ENCODE measurements around the gene ST6GALNAC4.
"Not testable (repeated sequence)": the region's sequence is repeated elsewhere in the genome, so short reads cannot be mapped to it uniquely, and the experiment has no call there.

The ST6GALNAC4 gene

DNA sequence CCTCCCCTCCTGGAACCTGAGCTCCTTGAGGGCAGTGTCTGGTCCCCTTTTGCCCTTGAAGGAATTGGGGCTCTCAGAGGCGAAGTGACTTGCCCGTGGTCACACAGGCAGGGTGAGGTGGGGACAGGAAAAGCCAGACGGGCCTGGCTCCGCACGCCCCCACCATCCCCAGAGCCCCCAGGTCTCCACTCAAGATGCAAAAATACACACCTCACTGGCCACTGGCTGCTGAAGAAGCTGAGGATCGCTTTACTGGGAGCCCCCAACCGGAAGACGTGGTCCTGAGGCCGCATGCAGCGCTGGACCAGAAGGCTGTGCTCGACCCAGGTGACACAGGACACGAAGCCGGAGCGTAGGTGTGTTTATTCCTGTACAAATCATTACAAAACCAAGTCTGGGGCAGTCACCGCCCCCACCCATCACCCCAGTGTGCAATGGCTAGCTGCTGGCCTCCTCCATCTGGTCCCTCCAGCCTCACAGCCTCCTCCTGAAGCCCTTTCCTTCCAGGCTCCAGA lies 31.8 kb downstream of the ST6GALNAC4 start:
- no peak for FAIRE-seq

DNA sequence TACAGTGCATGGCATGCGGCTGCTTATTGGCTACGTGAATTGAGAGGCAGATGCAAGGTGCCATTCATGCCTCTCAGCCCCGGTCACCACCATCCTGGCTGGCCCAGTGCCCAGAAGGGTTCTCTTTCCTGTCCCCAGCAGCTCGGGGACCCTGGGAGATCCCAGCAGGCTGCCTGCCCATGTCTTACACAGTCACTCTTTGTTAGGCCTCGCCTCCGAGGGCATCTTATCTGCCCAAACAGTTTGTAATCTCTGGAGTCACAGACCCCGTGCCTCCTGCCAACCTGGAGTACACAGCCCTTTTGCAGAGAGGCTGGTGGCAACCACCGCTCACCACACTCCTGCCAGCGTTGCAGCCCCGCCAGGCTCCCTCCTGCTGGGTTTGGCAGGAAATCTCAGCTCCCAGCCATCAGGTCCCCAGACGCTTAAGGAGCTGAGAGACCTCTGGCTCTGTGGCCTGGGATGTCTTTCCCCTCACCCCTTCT lies 32.4 kb downstream of the ST6GALNAC4 start:
- FAIRE-seq = no peak

DNA sequence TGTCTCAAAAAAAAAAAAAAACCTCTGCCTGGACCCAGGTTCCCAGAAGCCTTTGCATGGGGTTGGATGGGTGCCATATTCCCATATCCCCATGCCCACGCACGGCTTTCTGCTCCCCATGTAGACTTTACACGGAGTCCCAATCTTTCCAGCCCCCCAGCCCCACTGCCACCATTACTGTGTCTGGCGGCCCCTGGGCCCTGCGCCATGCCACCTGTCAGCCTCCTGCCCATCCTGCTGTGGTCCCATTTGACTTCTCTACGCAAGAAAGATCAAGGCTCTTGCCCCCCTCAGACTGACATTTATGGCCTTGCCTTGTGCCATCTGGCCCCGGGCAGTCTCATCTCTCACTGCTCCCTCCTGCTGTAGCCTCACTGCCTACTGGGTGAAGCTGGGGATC lies 32.9 kb downstream of the ST6GALNAC4 start:
- no peak for FAIRE-seq

DNA sequence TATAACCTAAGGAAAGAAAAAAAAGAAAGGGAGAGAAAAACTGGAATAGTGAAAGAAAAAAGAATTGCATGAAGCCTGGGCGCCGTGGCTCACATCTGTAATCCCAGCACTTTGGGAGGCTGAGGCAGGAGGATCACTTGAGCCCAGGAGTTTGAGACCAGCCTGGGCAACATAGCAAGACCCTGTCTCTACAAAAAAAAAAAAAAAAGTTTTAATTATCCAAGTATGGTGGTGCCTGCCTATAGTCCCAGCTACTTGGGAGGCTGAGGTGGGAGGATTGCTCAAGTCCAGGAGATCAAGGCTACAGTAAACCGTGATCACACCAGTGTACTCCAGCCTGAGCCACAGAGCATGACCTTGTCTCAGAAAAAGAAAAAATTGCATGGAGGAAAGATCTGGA lies 35.1 kb downstream of the ST6GALNAC4 start:
- FAIRE-seq = not testable (repeated sequence)

DNA sequence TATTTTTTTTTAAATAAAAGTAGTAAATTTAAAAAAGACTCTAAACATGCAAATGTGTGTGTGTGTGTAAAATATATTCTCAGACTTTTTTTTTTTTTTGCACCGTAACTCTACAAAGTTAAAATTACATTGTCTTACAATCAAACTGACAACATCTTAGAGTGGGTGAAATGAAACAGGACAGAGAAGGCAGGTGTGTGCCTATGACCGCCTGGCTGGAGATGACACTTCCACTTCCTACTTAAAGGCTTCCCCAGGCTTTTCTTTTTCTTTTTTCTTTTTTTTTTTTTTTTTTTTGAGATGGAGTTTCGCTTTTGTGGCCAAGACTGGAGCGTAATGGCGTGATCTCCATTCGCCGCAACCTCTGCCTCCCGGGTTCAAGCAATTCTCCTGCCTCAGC lies 36.7 kb downstream of the ST6GALNAC4 start:
- no peak for FAIRE-seq

DNA sequence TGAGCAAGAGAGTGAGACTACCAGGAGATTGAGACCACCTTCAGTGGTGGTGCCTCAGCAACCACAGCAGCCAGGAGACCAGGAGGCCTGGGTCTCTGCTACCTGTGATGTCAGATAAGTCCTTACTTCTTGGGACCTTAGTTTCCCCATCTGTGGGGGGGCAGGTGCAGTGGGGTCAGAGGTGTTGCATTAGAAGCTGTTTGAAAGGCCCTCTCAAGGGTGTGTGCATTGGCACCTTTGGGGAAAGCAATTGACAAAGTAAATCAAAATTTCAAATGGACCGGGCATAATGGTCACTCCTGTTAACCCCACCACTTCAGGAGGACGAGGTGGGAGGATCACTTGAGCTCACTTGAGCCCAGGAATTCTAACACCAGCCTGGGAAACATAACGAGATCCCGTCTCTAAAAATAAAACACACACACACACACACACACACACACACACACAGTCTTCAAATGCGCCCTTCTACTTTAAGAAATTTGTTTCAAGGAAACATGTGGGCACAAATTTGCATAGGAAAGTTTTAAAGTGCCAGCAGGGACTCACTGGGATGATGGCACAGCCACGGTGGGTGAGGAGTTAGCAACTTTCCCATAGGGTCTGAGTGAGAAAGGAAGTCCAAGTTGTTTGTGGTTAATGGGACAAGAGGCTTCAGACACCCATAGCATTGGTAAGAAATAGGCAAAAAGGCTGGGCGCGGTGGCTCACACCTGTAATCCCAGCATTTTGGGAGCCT lies 38.0 kb downstream of the ST6GALNAC4 start:
- no peak for FAIRE-seq

DNA sequence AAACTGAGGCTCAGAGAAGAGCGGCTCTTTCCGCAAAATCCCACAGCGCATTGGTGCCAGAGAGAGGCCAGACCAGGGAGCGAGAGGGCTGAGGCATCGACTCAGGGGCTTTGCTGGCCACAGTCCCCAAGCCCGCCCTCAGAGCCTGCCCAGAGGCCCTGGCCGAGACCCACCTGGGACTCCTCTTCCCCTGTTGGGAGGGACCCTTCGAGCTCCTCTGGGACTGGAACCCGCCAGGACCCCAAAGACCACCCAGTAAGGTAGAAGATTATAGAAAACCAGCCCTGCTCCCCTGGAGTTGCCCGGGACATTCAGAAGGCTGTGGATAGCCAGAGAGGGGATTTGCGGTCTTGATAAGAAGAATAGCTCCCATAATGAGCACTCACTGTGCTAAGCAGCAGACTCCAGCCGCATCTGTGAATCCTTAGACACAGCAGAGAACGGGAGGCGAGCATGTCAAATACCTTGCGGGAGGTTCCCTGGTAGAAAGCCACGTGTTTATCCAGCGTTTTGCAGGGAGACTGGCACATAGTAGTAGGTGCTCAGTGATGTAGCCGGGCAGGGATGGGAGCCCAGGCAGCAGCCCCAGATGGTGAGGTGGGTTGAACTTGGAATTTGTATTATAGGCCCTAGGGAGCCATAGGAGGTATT lies 38.7 kb downstream of the ST6GALNAC4 start:
- FAIRE-seq = no peak

DNA sequence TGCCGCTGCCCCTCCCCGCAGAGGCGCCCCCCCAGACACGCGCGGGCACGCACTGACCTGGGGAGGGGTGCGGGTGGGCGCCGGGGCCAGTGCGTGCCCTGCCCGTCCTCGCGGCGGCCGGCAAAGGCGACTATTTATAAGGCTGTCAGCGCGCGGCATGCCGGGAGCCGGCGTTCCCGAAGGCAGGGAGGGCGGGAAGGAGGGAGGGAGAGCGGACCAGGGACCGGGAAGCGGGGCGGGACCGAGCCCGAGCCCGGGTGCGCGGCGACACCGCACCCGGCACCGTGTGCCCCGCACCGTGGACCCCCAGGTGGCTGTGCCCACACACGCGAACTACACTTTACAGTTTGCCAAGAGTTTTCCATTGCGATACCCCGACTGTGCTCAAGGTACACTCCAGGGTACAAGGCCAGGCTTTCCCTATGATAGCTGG lies 39.3 kb downstream of the ST6GALNAC4 start, which contains the start of gene AK1:
AK1 (minus strand) TSS at position 110 of the 433 bp plus-strand sequence. CDS start 3,058 bp downstream, outside the sequence.
- FAIRE-seq = no peak

DNA sequence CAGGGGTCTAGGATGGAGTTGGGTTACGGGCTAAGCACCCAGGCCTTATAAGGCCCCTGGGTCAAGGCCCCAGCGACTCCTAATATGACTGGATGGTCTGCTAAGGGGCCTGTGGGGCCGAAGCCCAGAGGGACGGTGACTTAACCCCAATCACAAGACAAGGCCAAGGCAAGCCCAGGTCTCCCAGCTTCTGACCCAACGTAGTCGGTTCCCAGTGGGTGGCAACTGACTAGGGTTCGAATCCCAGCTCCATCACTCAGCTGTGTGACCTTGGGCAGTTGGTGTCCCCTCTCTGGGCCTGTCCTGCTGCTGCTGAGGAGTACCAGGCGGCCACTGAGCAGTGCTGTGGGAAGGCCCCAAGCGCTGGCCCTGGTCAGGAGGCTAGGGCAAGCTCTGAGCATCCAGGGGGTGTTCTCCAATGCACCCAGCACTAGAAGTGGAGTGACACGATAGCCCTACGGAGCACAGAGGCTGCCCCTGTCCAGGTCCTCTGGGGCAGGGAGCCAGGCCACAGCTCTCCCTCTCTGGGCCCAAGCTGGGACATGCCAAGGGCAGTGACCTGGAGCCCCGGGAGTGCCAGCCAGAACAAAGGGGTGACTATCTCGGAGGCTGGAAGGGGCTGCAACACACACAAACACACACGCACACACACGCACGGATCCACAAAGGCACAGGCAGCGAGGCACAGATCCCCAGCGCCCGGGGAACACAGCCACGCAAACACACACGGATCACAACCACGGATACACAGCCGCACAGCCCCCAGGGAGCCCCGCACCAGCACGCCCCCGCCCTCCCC lies 39.9 kb downstream of the ST6GALNAC4 start:
- FAIRE-seq = no peak

DNA sequence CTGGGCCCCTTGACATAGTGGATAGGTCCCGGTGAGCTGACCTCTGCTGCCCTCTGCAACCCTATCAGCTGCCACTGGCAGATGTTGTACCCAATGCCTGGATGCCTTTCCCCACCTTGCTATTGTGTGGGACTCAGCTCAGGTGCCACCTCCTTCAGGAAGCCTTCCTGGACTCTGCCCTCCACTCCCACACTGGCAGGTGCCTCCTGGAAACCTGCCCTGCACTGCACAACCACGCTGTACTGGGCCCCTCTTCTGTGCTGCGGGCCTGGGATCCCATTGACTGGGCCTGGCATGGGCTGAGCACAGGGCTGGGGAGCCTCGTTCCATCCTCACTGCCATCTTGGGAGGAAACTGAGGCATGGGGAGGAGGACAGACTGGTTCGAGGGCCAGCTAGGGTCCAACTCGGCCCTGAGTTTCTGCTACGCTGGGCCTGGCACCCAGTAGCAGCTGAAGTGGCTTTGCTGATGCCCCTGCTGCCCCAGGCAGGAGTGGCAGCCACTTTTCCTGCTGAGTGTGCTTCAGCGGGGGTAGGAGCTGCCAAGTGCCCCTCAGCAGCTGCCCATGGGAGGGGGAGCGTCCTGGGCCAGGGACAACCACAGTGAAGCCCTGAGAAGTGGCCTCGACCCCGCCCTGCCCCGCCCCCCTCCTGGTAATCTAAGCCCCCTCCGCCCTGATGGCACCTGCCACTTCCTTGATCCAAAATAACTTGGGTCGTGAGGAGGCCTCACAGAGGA lies 40.6 kb downstream of the ST6GALNAC4 start:
- no peak for FAIRE-seq

DNA sequence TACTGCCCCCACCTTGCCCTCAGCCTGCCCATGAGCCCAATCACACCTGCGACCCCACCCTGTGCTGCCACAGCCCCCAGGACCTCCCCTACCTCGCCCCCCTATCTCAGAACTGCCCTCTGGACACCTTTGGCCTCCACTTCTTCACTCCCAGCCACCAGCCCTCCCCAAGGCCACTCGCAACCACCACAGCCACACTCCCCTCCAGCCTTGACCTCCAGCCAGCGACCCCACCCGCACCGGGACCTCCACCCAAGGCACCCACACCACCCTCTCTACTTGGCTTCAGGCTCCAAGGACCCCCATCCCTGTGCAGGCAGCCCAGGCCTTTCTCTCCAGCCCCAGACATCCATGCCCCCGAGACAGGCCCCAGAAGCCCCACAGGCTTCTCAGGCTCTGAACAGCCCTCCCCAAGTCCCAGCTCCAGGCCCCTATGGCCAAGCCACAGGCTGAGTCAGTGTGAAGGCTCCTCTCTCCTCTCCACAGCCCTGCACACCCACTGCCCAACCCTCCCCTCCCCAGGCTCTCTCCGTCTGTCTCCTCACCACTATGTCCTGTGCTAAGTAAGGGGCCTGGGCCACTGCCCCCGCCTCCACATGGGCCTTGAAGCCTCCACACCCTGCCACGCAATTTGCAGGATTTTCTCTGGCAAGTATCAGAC lies 41.4 kb downstream of the ST6GALNAC4 start:
- FAIRE-seq = no peak

DNA sequence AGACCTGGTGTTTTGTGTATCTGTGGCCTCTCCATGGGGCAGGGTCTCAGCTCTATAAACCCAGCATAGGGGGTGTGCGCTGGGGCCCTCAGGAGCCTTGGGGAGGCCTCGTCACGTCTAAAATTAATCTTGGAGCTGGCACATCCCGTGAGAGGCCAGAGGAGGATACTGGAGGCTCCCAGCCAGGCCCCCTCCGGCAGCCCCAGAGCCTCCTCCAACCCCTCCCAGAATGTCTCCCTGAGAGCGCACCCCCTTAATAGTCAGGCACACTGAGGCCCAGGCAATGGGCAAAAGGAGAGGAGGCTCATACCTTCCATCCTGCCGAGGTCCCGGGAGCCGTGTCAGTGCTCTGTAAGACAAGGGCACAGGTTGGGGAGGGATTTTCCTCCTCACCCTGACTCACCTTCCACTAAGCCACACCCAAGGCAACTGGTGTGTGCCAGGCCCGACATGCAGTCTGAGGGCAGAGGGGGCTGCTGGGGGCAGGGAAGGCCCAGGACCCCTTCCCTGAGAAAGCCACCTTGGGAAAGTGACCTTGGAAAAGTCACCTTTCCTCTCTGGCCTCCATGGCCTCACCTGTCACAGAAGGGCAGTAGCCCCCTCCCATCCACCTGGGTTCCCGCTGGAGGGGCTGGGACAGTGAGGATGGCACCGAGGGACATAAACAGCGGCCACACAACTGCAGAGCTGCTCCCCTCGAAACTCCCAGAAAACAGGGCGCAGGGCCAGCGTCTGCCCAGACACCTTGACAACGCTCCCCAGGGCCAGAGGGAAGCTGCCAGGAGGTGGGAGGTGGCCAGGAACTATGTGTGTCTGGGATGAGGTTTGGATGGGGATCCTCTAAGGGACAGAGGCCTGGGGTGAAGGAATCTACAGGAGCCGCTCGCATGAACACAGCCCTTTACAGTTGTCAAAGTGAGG lies 42.3 kb downstream of the ST6GALNAC4 start:
- FAIRE-seq = no peak

DNA sequence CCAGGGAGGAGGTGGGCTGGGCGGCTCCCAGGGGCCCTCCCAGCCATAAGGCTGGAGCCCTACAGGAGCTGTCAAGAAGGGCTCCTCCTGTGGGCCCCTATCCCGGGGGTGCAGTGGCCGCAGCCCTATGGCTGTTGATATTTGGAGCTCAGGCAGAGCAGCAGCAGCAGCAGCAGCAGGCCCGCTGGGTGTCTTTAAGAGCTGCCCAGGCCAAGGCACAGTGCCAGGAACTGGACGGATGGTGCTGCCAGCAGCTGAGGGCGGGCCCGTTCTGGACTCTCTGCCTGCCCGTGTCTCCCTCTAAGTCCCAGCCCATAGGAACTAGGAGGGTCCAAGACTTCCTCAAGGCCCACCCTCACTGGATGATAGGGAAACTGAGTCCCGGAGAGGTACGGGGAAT lies 43.0 kb downstream of the ST6GALNAC4 start:
- no peak for FAIRE-seq

DNA sequence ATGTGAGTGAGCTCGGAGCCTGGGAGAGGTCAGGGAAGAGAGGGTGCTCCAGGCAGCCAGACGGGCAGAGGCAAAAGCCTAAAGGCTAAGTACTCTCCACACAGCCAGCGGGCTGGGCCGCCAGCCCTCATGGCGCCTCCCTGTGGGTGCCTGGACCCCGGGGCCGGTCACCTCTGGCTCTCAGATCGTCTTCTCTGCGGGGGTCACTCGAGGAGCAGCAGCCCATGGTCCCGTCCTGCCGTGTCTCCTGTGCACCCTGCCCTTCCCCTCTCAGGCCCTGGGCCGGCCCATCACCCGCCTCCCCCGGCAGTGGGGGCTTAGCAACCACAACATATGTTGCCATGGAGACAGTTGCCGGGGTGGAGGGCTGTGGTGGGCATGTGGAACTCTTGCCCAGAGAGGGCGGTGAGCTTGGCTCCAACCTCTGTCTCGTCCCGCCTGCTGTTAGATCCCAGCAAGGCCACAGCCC lies 43.6 kb downstream of the ST6GALNAC4 start:
- FAIRE-seq = no peak

DNA sequence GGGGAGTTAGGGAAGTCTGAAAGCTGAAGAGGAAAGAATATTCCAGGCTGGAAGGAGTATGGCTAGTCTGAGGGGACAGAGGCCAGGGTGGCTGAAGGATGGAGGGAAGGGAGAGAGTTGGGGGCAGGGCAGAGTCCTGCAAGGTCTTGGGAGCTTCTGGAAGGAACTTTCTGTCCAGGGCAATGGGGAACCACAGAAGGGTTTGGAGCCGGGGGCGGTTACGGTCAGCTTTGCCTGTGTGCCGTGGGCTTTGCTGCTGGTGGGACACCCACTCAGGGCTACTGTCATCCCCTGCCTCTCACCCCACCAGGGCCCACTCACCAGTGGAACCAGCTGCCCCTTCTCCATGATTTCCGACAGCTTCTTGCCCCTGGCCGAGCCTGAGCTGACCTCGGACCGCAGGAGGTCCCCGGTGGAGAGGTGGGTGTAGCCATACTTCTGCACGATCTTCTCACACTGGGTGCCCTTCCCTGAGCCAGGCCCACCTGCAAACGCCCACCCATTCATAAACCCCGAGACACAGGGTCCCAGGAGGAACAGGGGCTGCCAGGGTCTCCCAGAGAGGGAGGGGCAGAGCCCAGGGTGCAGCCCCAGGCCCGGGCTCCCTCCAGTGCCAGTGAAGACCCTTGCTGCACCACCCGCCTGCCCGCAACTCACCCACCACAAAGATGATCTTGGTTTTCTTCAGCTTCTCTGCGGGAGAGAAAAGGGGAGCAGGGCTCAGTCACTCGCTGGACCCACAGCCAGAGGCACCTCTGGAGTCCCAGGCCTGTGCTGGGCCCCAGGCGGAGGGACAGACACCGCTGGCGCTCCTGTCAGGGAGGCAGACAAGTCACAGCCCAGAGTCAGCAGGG lies 44.2 kb downstream of the ST6GALNAC4 start:
- no peak for FAIRE-seq

DNA sequence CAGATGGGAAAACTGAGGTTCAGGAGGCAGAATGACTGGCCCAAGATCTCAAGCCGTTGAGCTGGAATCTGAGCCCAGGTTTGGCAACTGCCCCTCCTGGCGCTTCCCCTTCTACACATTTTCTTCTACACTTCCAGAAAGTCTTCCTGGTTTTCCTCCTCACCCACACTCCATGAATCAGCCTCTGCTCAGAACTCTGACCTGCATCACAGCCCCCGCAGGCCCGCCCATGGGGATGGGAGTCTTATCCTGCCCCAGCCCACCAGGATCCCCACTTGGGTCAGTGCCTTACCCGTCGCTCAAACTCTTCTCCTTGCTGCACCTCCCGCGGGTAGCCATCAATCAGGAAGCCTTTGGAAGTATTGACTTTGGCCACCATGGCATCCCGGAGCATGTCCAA lies 45.3 kb downstream of the ST6GALNAC4 start:
- no peak for FAIRE-seq

DNA sequence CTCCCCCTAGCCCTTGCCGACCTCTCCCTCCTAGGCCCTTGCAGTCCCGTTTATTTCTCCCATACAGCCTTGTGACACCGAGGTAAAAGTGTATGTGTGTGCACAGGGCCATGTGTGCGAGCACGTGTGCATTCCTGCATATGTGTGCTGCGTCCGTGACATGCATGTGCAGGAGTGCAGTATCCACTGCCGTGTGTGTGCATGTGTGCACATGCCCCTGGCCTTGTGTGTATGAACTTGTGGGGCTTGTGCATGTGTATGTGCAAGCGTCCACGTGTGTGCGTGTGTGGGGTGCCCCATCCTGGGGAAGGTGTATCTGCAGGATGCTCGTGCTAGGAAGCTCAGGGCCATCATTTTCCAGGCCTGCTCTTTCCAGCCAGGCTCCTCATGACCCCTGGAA lies 46.0 kb downstream of the ST6GALNAC4 start:
- no peak for FAIRE-seq

DNA sequence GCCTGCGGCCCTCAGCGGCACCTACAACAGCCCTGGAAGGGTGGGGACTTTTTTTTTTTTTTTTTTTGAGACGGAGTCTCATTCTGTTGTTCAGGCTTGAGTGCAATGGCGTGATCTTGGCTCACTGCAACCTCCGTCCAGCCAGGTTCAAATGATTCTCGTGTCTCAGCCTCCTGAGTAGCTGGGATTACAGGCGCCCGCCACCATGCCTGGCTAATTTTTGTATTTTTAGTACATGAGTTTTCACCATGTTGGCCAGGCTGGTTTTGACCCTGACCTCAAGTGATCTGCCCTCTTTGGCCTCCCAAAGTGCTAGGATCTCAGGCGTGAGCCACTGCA lies 46.7 kb downstream of the ST6GALNAC4 start:
- not testable (repeated sequence) for FAIRE-seq

DNA sequence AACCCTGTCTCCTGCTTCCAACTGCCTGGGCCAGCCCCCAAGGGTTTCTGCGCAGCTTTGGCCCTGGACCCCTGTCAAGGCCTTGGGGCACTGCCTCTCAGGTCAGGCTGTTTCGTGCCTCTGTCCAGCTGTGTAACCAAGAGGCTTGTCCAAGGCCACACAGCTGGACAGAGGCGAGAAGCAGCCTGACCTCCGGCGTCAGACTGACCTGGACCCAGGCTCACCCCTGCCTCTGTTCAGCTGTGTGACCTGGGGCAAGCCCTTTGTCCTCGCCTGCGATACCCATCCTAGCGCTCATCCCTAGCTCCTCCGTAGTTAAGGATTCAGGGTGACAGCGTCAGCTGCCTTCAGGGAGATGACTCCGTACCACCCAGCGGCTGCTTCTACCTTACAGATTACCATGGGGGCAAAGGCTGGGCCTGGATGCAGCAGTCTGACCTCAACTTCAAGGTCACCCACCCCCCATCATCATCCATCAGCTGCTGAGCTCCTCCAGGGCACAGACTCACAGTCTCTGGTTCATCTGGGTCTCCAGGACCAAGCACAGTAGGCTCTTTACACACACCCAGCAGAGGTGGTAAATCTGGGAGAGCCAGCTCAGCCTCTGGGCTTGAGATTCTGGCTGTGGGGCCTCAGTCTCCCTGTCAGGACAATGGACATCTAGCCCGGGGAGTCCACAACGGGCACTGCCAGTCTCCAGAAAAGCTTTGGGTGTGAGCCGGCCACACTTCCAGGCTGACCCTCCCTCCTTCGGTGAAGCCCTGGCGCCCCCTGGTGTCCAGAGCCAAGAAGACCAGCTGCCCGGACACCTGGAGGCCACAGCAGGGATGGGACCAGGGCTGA lies 47.3 kb downstream of the ST6GALNAC4 start:
- no peak for FAIRE-seq
